Right lobe of liver (tissue), 6 donors: ENCODE data around the gene NOTCH1. TPM values are rescaled to one million over a fixed set of nuclear protein-coding genes. Genes with fewer than 3 reads are reported as not detected.

Experiments
- ATAC-seq, 4 donors: fragments of 200-7000 bp; cut with Tn5 transposase; one replicate each; pipeline ENCODE4 v1.9.1; 2020; ENCODE audit warnings: mild to moderate bottlenecking in 4 of 4, moderate library complexity in 4 of 4
- DNase-seq, 3 donors: peaks; one replicate each; pipeline ENCODE4 v3.0.0-alpha.2; 2020
- H3K27ac ChIP-seq, 3 donors: fragments of 200-600 bp; one replicate each; pipeline ENCODE4 v1.8.0; 2022
- H3K27me3 ChIP-seq, 2 donors: fragments of 200-600 bp; one replicate each; pipeline ENCODE4 v1.8.0; 2022
- H3K36me3 ChIP-seq, 4 donors: fragments of 200-600 bp; sonication (generic) in 1 of 4; one replicate each; pipeline versions ENCODE4 v1.5.1 to v1.8.0; 2017 to 2022; ENCODE audit warnings: control low read depth in 1 of 4
- H3K4me1 ChIP-seq, 4 donors: fragments of 200-600 bp; sonication (generic) in 1 of 4; one replicate each; pipeline versions ENCODE4 v1.5.1 to v1.8.0; 2017 to 2022; ENCODE audit warnings: control low read depth in 1 of 4
- H3K4me3 ChIP-seq, 3 donors: fragments of 200-600 bp; one replicate each; pipeline ENCODE4 v1.8.0; 2022
- H3K9me3 ChIP-seq, 4 donors: fragments of 200-600 bp; sonication (generic) in 1 of 4; one replicate each; pipeline versions ENCODE4 v1.5.1 to v1.8.0; 2017 to 2022; ENCODE audit warnings: control low read depth in 1 of 4
- POLR2A ChIP-seq: fragments of 450-650 bp; IDR thresholded peaks from one replicate; pipeline ENCODE4 v1.6.1; 2017; ENCODE audit warnings: antibody characterized with exemption, mild to moderate bottlenecking
- WGBS: methylation state at CpG from one replicate; pipeline ENCODE4 v1.1.6; 2018; ENCODE audit warnings: low coverage, low lambda C conversion rate; ENCODE audit not compliant: insufficient coverage; ENCODE audit errors: missing lambda C conversion rate; 5-methylcytosine and 5-hydroxymethylcytosine counted together
- intact Hi-C, 2 donors: fragments of 100-400 bp; cut with DNase I; formaldehyde crosslinking; loops; one replicate each; pipeline versions ENCODE4 v1.11.2 to v1.14.1; 2022
- total RNA-seq, 6 experiments: library from RNA; depleted of rRNA in 2 of 6; stranded (reverse); fragments of >200 nt in 2 of 6; fragmentation: NEBNext Ultra II Directional in 3 of 6; extraction: Animal tissue kit (Norgen Biotek cat#: 25700) in 3 of 6; gene quantifications; one replicate each; pipeline versions ENCODE4 v1.1.0 to v1.2.4, GENCODE V29; 2016 to 2023
- TF ChIP-seq, protein P1 (sequence below), 4 donors: fragments of 200-600 bp in 3 of 4; fragments of 450-650 bp in 1 of 4; IDR thresholded peaks; one replicate each; pipeline versions ENCODE4 v1.5.1 to v1.8.0; 2016 to 2022; ENCODE audit warnings: antibody characterized with exemption in 4 of 4, mild to moderate bottlenecking in 2 of 4
- donor health status: DM: no; HTN: yes; CAD: no.
- donor health status: DM: no; HTN: no; CAD: no.
- donor health status: DM: no; HTN: no; CAD: no.
- donor health status: DM: no; HTN: yes; CAD: no.
- donor health status: DM: no; HTN: yes; CAD: no.

NOTCH1 gene
- total RNA-seq, 6 experiments from 2014 or later = 17.4 to 26.2 (median 19.3) TPM

DNA sequence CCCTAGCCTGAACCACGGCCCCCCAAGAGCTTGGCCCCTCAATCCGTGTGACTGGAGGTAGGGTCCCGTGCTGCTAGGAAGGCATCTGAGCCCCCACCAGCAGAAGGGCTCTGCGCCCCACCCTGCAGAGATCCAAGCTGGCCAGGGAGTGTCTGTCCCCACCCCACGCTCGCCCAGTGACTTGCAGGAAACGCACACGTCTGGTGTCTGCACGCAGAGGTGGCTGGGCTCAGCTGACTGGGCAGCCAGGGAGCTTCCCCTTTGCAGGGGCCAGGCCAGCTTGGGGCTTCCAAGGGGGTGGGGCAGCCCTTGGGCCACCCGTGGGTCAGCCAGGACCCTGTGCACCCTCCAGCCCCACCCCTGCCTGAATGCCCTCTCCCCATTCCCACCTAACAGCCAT lies 24.3 kb downstream of the NOTCH1 start:
- H3K4me3 ChIP-seq = no peak overlapping the region
- no peak for TF ChIP-seq POLR2A
- TF ChIP-seq, protein P1, sequence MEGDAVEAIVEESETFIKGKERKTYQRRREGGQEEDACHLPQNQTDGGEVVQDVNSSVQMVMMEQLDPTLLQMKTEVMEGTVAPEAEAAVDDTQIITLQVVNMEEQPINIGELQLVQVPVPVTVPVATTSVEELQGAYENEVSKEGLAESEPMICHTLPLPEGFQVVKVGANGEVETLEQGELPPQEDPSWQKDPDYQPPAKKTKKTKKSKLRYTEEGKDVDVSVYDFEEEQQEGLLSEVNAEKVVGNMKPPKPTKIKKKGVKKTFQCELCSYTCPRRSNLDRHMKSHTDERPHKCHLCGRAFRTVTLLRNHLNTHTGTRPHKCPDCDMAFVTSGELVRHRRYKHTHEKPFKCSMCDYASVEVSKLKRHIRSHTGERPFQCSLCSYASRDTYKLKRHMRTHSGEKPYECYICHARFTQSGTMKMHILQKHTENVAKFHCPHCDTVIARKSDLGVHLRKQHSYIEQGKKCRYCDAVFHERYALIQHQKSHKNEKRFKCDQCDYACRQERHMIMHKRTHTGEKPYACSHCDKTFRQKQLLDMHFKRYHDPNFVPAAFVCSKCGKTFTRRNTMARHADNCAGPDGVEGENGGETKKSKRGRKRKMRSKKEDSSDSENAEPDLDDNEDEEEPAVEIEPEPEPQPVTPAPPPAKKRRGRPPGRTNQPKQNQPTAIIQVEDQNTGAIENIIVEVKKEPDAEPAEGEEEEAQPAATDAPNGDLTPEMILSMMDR (IDR thresholded peaks at IDR 0.05) = no peak
- no peaks in the 10 kb centered on the region for H3K27me3 ChIP-seq
- peaks cover 0 to 75% (median 22%) of the 10 kb centered on the region in 4 donors for H3K4me1 ChIP-seq
- no peaks in the 10 kb centered on the region for H3K9me3 ChIP-seq
- intact Hi-C loops = no loop called here
- 7% methylated on average over 3 of the region's 10 CpGs for WGBS
- H3K27ac ChIP-seq = peak overlapping the region in 1 of 3 donors; percentile 66
- ATAC-seq = peak in 3 of 4 donors; percentile 5 to 33 (median 32)
- DNase-seq = peak in 2 of 3 donors; percentile 72 to 80
- peaks cover 2 to 26% (median 7%) of the 10 kb centered on the region in 4 donors for H3K36me3 ChIP-seq

DNA sequence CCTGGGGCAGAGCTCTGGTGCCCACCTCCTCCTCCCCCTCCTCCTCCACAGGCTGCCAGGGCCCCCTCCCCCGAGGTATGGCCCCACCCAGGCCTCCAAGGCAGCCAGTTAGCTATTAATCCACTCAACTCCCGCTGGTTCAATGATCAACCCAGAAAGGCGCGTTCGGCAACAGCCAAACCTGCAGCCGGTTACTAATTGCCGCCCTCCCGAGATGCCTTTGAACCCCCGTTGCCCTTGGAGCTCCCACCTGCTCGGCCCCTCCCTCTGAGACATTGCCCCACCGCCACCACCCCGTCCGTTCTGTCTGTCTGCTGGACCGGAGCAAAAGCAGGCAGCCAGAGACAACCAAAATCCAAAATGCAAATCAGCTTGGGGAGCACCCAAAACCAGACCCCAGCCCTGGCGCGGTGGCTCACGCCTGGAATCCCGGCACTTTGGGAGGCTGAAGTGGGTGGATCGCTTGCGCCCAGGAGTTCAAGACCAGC lies 25.8 kb downstream of the NOTCH1 start:
- Histone ChIP-seq H3K4me3 (peak overlapping the region in 1 of 3 donors; percentile 21), H3K27ac (peak overlapping the region; percentile 21 to 66 (median 53)), H3K27me3 (no peaks in the 10 kb centered on the region), H3K4me1 (peaks cover 0 to 63% (median 22%) of the 10 kb centered on the region in 4 donors), H3K9me3 (no peaks in the 10 kb centered on the region), H3K36me3 (peaks cover 3 to 34% (median 7%) of the 10 kb centered on the region in 4 donors)
- peak; percentile 71 to 85 (median 74) for ATAC-seq
- 32% methylated on average over 12 of the region's 20 CpGs for WGBS
- intact Hi-C loops = no loop called here
- peak; percentile 69 to 95 (median 89) for DNase-seq
- TF ChIP-seq POLR2A = no peak
- TF ChIP-seq, protein P1 (IDR thresholded peaks at IDR 0.05) = no peak

DNA sequence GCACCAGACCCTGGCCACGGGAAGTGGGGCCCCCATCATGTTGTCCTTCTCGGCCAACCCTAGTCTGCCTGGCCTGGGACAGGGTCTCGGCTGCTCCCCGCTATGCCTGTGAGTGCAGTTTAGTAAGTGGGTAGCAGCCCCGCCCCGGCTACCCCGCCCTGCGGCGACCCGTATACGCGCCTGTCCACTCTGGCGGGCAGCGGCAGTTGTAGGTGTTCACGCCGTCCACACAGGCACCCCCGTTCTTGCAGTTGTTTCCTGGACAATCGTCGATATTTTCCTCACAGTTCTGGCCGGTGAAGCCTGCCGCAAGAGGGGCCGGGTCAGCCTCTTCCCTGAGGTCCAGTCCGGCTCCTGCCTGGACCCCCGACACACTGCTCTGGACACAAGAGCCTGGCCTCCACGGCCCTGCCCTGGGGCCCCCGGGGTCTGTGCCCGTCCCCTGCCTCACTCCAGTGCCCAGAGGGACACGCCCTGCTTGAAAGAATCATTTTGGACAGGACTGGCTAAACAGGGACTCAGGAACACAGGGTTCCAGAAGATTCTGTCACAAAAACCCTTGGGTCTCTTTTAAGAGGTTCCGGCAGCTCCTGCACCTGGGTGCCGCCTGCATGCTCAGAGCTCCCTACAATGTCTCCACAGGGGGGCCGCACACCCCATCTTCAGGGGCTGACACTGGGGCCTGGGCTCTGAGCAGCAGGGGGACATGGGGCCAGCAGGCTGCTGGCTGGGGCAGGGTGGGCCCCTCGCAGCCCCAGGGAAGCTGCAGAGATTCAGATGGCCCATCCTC lies 26.4 kb downstream of the NOTCH1 start:
- no peaks in the 10 kb centered on the region for H3K9me3 ChIP-seq
- H3K36me3 ChIP-seq = peaks cover 6 to 40% (median 8%) of the 10 kb centered on the region in 4 donors
- 52% methylated on average over 10 of the region's 32 CpGs for WGBS
- TF ChIP-seq POLR2A = no peak
- TF ChIP-seq, protein P1 (IDR thresholded peaks at IDR 0.05) = no peak
- no peaks in the 10 kb centered on the region for H3K27me3 ChIP-seq
- peak; percentile 2 to 27 (median 4) for ATAC-seq
- no peak for DNase-seq
- intact Hi-C loops = no loop called here
- peak overlapping the region; percentile 21 to 66 (median 53) for H3K27ac ChIP-seq
- no peak overlapping the region for H3K4me3 ChIP-seq
- H3K4me1 ChIP-seq = peaks cover 0 to 59% (median 22%) of the 10 kb centered on the region in 4 donors

DNA sequence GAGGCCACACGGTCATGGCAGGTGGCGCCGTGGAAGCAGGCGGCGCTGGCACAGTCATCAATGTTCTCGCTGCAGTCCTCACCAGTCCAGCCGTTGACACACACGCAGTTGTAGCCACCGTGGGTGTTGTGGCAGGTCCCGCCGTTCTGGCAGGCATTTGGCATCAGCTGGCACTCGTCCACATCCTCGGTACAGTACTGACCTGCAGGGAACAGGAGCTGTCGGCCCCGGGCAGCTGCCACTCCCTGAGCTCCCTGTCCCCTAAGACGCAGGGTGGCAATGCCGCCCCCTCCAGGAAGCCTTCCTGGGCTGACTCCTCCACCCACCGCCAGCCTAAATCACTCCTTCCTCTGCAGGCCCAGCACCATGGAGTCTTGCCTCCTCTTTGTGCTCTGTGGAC lies 27.2 kb downstream of the NOTCH1 start:
- H3K9me3 ChIP-seq = no peaks in the 10 kb centered on the region
- no CpG with 5 or more reads among the region's 18 CpGs for WGBS
- H3K36me3 ChIP-seq = peaks cover 6 to 48% (median 12%) of the 10 kb centered on the region in 4 donors
- H3K27me3 ChIP-seq = no peaks in the 10 kb centered on the region
- peak in 1 of 3 donors; percentile 79 for DNase-seq
- ATAC-seq = peak in 1 of 4 donors; percentile 23
- no peak overlapping the region for H3K27ac ChIP-seq
- H3K4me1 ChIP-seq = peaks cover 0 to 50% (median 18%) of the 10 kb centered on the region in 4 donors
- intact Hi-C loops = no loop called here
- no peak for TF ChIP-seq POLR2A
- TF ChIP-seq, protein P1 (IDR thresholded peaks at IDR 0.05) = no peak
- no peak overlapping the region for H3K4me3 ChIP-seq
